B cell (primary cell): ENCODE measurements around the gene KLHL6.

Experiments
- EZH2 ChIP-seq: IDR thresholded peaks from 2 replicates; pipeline ENCODE4 v1.6.1; 2012; ENCODE audit warnings: borderline replicate concordance, low read depth, mild to moderate bottlenecking, moderate library complexity, low read length; ENCODE audit not compliant: insufficient read depth, poor library complexity, severe bottlenecking
- TF ChIP-seq, protein P1 (sequence below): fragments of 200-600 bp; IDR thresholded peaks from one replicate; pipeline ENCODE4 v1.8.0; 2022; ENCODE audit warnings: antibody characterized with exemption, mild to moderate bottlenecking

- no peak for TF ChIP-seq EZH2
- TF ChIP-seq, protein P1, sequence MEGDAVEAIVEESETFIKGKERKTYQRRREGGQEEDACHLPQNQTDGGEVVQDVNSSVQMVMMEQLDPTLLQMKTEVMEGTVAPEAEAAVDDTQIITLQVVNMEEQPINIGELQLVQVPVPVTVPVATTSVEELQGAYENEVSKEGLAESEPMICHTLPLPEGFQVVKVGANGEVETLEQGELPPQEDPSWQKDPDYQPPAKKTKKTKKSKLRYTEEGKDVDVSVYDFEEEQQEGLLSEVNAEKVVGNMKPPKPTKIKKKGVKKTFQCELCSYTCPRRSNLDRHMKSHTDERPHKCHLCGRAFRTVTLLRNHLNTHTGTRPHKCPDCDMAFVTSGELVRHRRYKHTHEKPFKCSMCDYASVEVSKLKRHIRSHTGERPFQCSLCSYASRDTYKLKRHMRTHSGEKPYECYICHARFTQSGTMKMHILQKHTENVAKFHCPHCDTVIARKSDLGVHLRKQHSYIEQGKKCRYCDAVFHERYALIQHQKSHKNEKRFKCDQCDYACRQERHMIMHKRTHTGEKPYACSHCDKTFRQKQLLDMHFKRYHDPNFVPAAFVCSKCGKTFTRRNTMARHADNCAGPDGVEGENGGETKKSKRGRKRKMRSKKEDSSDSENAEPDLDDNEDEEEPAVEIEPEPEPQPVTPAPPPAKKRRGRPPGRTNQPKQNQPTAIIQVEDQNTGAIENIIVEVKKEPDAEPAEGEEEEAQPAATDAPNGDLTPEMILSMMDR = peak; percentile 71
Observed at GRCh38 chr3:183591881-183592521, 36.5 kb upstream of the KLHL6 start.
